Measurements from ENCODE around the gene SH3RF3.

Gene SH3RF3

DNA sequence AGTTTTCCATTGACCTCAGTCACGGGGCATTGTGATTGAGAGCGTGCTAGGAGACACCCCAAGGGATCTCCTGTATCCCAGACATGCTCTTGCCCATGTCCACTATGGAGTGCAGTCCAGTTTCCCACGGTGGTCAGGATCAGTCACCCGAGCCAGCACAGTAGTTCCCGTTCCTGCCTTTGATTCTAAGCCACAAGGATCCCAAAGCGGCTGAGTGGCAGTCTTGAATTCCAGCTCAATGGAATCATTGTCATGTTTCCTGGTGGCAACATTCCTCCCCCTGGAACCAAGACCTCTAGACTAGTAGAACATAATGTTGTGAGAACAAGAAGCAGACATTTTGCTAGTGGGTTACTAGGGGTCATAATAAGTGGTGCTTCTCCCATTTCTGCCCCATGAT lies 330.5 kb downstream of the SH3RF3 start:
- peaks cover 2% of the 10 kb centered on the region for H3K4me1 ChIP-seq (ENCODE audit: insufficient read depth, insufficient read length)

GRCh38 chr2:109460553-109461324 lies 331.7 kb downstream of the SH3RF3 start:
- no peak overlapping the region for H3K4me3 ChIP-seq (ENCODE audit: insufficient read length, low read depth)
- TF ChIP-seq YY1 (IDR thresholded peaks at IDR 0.05; ENCODE audit: insufficient read depth, insufficient read length) (no peak), ZNF274 (IDR thresholded peaks at IDR 0.05; ENCODE audit: low read depth, low read length) (no peak), SUZ12 (IDR thresholded peaks at IDR 0.05; ENCODE audit: extremely low read depth, insufficient read depth, insufficient read length) (no peak)
- H3K4me1 ChIP-seq (ENCODE audit: insufficient read depth, insufficient read length), result peaks cover 2% of the 10 kb centered on the region
- no peaks in the 10 kb centered on the region for H3K27me3 ChIP-seq (ENCODE audit: insufficient read depth, insufficient read length)
- no peak overlapping the region for H3K9ac ChIP-seq (ENCODE audit: insufficient read length, low read depth)
- H3K9me3 ChIP-seq (ENCODE audit: insufficient read depth, low read length), result no peaks in the 10 kb centered on the region
- H3K36me3 ChIP-seq (ENCODE audit: insufficient read depth, insufficient read length, low read length), result no peaks in the 10 kb centered on the region
- DNase-seq (ENCODE audit: low read depth, low spot score), result no peak

More for the DNA sequence above, 330.5 kb downstream of the SH3RF3 start:
- Histone ChIP-seq H3K4me3 (ENCODE audit: insufficient read length, low read depth) (no peak overlapping the region), H3K9ac (ENCODE audit: insufficient read length, low read depth) (no peak overlapping the region), H3K36me3 (ENCODE audit: insufficient read depth, insufficient read length, low read length) (no peaks in the 10 kb centered on the region), H3K27me3 (ENCODE audit: insufficient read depth, insufficient read length) (no peaks in the 10 kb centered on the region), H3K9me3 (ENCODE audit: insufficient read depth, low read length) (no peaks in the 10 kb centered on the region)
- DNase-seq (ENCODE audit: low read depth, low spot score), result peak; percentile 16
- TF ChIP-seq SUZ12 (IDR thresholded peaks at IDR 0.05; ENCODE audit: extremely low read depth, insufficient read depth, insufficient read length) (no peak), YY1 (IDR thresholded peaks at IDR 0.05; ENCODE audit: insufficient read depth, insufficient read length) (no peak), ZNF274 (IDR thresholded peaks at IDR 0.05; ENCODE audit: low read depth, low read length) (no peak)

DNA sequence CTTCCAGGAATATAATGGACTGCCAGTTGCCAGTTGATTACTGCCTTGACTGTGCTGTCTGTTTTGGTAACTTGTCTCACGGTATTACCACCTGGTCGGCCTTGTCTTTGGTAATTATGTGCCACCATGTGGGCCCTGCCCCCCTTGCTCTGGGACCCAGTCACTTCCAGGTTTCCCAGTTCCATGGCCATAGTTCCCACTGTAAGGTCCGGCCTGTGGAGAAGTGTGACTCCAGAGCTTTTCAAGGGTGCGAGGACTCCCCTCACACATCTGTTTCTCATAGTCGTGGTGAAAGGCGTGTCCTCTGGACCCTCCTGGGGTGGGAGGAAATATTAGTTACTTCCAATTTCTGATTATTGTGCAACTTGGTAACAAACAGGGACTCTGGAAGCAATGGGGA lies 334.2 kb downstream of the SH3RF3 start:
- no peaks in the 10 kb centered on the region for H3K36me3 ChIP-seq (ENCODE audit: insufficient read depth, insufficient read length, low read length)
- no peak overlapping the region for H3K4me3 ChIP-seq (ENCODE audit: insufficient read length, low read depth)
- DNase-seq (ENCODE audit: low read depth, low spot score), result no peak
- no peak overlapping the region for H3K9ac ChIP-seq (ENCODE audit: insufficient read length, low read depth)
- H3K9me3 ChIP-seq (ENCODE audit: insufficient read depth, low read length), result no peaks in the 10 kb centered on the region
- H3K4me1 ChIP-seq (ENCODE audit: insufficient read depth, insufficient read length), result peaks cover 2% of the 10 kb centered on the region
- TF ChIP-seq ZNF274 (IDR thresholded peaks at IDR 0.05; ENCODE audit: low read depth, low read length) (no peak), YY1 (IDR thresholded peaks at IDR 0.05; ENCODE audit: insufficient read depth, insufficient read length) (no peak), SUZ12 (IDR thresholded peaks at IDR 0.05; ENCODE audit: extremely low read depth, insufficient read depth, insufficient read length) (no peak)
- no peaks in the 10 kb centered on the region for H3K27me3 ChIP-seq (ENCODE audit: insufficient read depth, insufficient read length)

- no peaks in the 10 kb centered on the region for H3K9me3 ChIP-seq (ENCODE audit: insufficient read depth, low read length)
- no peak for TF ChIP-seq ZNF274 (IDR thresholded peaks at IDR 0.05; ENCODE audit: low read depth, low read length)
- no peak for TF ChIP-seq SUZ12 (IDR thresholded peaks at IDR 0.05; ENCODE audit: extremely low read depth, insufficient read depth, insufficient read length)
- no peak for TF ChIP-seq YY1 (IDR thresholded peaks at IDR 0.05; ENCODE audit: insufficient read depth, insufficient read length)
- H3K36me3 ChIP-seq (ENCODE audit: insufficient read depth, insufficient read length, low read length), result no peaks in the 10 kb centered on the region
- no peak for DNase-seq (ENCODE audit: low read depth, low spot score)
- H3K9ac ChIP-seq (ENCODE audit: insufficient read length, low read depth), result no peak overlapping the region
- no peaks in the 10 kb centered on the region for H3K27me3 ChIP-seq (ENCODE audit: insufficient read depth, insufficient read length)
- no peak overlapping the region for H3K4me3 ChIP-seq (ENCODE audit: insufficient read length, low read depth)
- peaks cover 2% of the 10 kb centered on the region for H3K4me1 ChIP-seq (ENCODE audit: insufficient read depth, insufficient read length)
Measured at GRCh38 chr2:109463891-109464290, 334.9 kb downstream of the SH3RF3 start.

DNA sequence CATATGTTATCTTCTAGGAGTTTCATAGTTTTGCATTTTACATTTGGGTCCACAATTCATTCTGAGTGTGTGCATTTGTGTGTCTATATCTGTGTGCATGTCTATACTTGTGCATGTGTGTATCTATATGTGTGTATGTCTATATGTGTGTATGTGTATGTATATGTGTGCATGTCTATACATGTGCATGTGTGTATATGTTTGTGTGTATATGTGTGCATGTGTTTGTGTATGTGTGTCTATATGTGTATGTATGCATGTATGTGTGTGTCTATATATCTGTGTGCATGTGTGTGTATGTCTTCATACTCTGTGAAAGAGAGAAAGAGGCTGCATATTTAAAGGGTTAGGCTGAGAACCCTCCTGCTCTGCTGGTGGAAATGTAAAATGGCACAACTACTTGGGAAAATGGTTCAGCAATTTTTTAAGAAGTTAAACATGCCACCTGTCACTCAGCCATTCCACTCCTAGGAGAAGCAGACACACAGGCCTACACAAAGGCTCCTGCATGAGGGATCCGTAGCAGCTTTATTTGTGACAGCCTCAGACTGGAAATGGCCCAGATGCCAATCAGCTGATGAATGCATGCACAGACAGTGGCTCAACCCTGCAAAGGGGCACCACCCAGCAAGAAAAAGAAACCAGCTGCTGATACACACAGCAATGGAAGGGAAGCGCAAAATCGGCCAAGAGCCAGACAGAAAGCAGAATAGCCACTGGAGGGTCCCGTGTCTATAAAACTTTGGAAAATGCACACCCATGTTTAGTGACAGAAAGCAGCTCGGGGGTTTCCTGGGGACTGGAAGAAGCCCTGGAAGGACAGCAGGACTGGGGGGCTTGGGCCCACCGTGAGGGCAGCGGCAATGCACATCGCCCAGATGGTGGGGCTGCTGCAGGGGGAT lies 337.9 kb downstream of the SH3RF3 start:
- H3K36me3 ChIP-seq (ENCODE audit: insufficient read depth, insufficient read length, low read length), result no peaks in the 10 kb centered on the region
- peaks cover 3% of the 10 kb centered on the region for H3K4me1 ChIP-seq (ENCODE audit: insufficient read depth, insufficient read length)
- no peak for TF ChIP-seq YY1 (IDR thresholded peaks at IDR 0.05; ENCODE audit: insufficient read depth, insufficient read length)
- TF ChIP-seq SUZ12 (IDR thresholded peaks at IDR 0.05; ENCODE audit: extremely low read depth, insufficient read depth, insufficient read length), result no peak
- TF ChIP-seq ZNF274 (IDR thresholded peaks at IDR 0.05; ENCODE audit: low read depth, low read length), result no peak
- H3K9me3 ChIP-seq (ENCODE audit: insufficient read depth, low read length), result no peaks in the 10 kb centered on the region
- no peak overlapping the region for H3K4me3 ChIP-seq (ENCODE audit: insufficient read length, low read depth)
- DNase-seq (ENCODE audit: low read depth, low spot score), result no peak
- H3K9ac ChIP-seq (ENCODE audit: insufficient read length, low read depth), result no peak overlapping the region
- no peaks in the 10 kb centered on the region for H3K27me3 ChIP-seq (ENCODE audit: insufficient read depth, insufficient read length)

- Histone ChIP-seq H3K4me3 (ENCODE audit: insufficient read length, low read depth) (no peak overlapping the region), H3K27me3 (ENCODE audit: insufficient read depth, insufficient read length) (no peaks in the 10 kb centered on the region), H3K9ac (ENCODE audit: insufficient read length, low read depth) (no peak overlapping the region), H3K36me3 (ENCODE audit: insufficient read depth, insufficient read length, low read length) (no peaks in the 10 kb centered on the region), H3K9me3 (ENCODE audit: insufficient read depth, low read length) (no peaks in the 10 kb centered on the region), H3K4me1 (ENCODE audit: insufficient read depth, insufficient read length) (peaks cover 3% of the 10 kb centered on the region)
- no peak for DNase-seq (ENCODE audit: low read depth, low spot score)
- TF ChIP-seq ZNF274 (IDR thresholded peaks at IDR 0.05; ENCODE audit: low read depth, low read length) (no peak), SUZ12 (IDR thresholded peaks at IDR 0.05; ENCODE audit: extremely low read depth, insufficient read depth, insufficient read length) (no peak), YY1 (IDR thresholded peaks at IDR 0.05; ENCODE audit: insufficient read depth, insufficient read length) (no peak)
Measured at GRCh38 chr2:109467701-109468100, 338.7 kb downstream of the SH3RF3 start.

GRCh38 chr2:109468893-109469292 lies 339.9 kb downstream of the SH3RF3 start:
- H3K9me3 ChIP-seq (ENCODE audit: insufficient read depth, low read length), result no peaks in the 10 kb centered on the region
- H3K4me3 ChIP-seq (ENCODE audit: insufficient read length, low read depth), result no peak overlapping the region
- H3K36me3 ChIP-seq (ENCODE audit: insufficient read depth, insufficient read length, low read length), result no peaks in the 10 kb centered on the region
- TF ChIP-seq YY1 (IDR thresholded peaks at IDR 0.05; ENCODE audit: insufficient read depth, insufficient read length), result no peak
- no peak for TF ChIP-seq SUZ12 (IDR thresholded peaks at IDR 0.05; ENCODE audit: extremely low read depth, insufficient read depth, insufficient read length)
- no peak for TF ChIP-seq ZNF274 (IDR thresholded peaks at IDR 0.05; ENCODE audit: low read depth, low read length)
- no peaks in the 10 kb centered on the region for H3K27me3 ChIP-seq (ENCODE audit: insufficient read depth, insufficient read length)
- DNase-seq (ENCODE audit: low read depth, low spot score), result no peak
- peaks cover 3% of the 10 kb centered on the region for H3K4me1 ChIP-seq (ENCODE audit: insufficient read depth, insufficient read length)
- H3K9ac ChIP-seq (ENCODE audit: insufficient read length, low read depth), result no peak overlapping the region

Data from NT2/D1 (cell line).